ENCODE results near the gene RIN2. TPM values are rescaled to one million over a fixed set of nuclear protein-coding genes. Genes with fewer than 3 reads are reported as not detected.

RIN2 gene
- total RNA-seq, 1 donor from 2014 or later = not detected

DNA sequence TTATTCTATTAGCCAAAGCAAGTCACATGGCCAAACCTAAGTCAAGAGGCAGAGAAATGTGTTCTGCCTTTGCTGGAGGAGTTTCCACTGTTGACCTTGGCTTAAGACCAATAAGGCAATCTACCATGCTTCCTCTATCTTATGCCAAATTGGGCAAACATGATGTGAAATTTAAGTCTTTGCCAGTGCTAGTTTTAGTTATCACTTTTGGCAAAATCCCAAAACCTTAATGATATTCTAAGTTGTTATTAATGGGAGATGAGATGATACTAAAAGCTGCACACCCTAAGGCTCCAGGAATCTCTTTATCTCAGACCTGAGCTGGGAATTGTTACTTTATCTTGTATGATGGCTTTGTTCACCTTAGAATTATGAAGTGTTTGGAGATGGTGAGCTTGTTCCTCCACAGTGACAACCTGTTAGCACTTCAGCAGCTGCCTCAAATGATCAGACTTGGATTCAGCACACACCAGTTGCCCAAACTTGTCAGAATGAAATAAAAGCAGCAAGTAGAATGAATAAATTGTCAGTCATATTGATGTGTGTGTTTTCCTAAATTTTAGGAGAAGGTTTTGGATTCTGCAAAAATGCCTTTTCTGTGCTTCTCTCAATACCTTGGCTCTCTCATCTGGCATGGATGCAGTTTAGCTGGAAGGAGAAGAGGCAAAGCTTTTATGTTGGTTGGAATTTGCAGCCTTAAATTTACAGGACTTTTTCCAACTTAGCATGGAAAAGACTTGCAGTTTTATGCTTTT is 49.3 kb downstream of the RIN2 start:
- Mint-ChIP-seq H3K9me3 (no peaks in the 10 kb centered on the region), H3K27me3 (ENCODE audit: low read depth) (peaks cover 2% of the 10 kb centered on the region)

More for the DNA sequence above, 49.3 kb downstream of the RIN2 start:
- intact Hi-C loops (cut with micrococcal nuclease) = no loop called here
- no peaks in the 10 kb centered on the region for H3K36me3 Mint-ChIP-seq (ENCODE audit: low read depth)
- DNase-seq (ENCODE audit: low spot score) = no peak
- no peak overlapping the region for H3K27ac Mint-ChIP-seq
- no peak overlapping the region for H3K4me3 Mint-ChIP-seq (ENCODE audit: low read depth)
- H3K4me1 Mint-ChIP-seq (ENCODE audit: low read depth) = no peaks in the 10 kb centered on the region

All from activated T-helper 2 cell treated with anti-CD3 and anti-CD28 coated beads, Interferon-gamma antibody, Interleukin-2, Interleukin-4, amounts not matched to agents 10 μg/mL and 5 μg/mL and 100 μg/mL, durations not matched to agents 14 hours and 24 hours and 36 hours (primary cell).